ENCODE data around the gene BANK1. TPM values are rescaled to one million over a fixed set of nuclear protein-coding genes. Genes with fewer than 3 reads are reported as not detected.
"Not testable (repeated sequence)": the region's sequence is repeated elsewhere in the genome, so short reads cannot be mapped to it uniquely, and the experiment has no call there.

BANK1 gene
- total RNA-seq, 2 donors from 2014 or later: not detected

DNA sequence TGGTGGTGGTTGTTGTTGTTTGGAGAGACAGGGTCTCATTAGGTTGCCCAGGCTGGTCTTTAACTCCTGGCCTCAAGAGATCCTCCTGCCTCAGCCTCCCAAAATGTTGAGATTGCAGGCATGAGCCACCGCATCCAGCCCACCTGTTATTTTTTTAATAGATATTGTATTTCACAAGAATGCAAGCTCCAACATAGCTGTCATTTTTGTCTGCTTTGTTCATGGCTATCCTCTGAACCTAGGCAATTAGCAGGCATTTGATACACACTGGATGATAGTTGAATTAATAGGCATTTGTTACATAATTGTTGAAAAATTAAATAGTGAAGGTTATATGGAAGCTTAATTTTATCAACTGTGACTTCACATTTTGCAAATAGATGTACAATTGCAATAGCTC, 64.7 kb downstream of the BANK1 start:
- DNase-seq (ENCODE audit: low spot score in 2 of 2): no peak
- no peaks in the 10 kb centered on the region for H3K9me3 Mint-ChIP-seq
- no peaks in the 10 kb centered on the region for H3K36me3 Mint-ChIP-seq
- ATAC-seq: no peak
- no peak overlapping the region for H3K27ac Mint-ChIP-seq

DNA sequence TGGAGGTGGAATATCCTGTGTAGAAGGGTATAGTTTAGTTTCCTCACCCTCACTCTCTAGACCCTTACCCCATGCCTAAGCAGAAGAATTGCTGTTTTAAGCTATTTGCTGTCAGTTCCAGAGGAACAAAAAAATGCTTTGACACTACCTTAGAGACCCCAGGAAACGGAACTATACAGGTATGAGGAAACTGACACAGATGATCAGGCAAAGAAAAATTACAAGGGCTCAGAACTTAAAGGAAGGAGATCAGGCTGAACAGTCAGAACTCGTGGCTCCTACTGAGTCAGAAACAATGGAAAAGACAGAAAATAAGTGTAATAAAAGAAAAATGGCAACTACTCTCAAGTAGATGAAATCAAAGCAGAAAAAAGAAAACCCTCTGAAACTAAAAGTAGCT, 65.6 kb downstream of the BANK1 start:
- H3K9me3 Mint-ChIP-seq: no peaks in the 10 kb centered on the region
- no peak for ATAC-seq
- no peaks in the 10 kb centered on the region for H3K36me3 Mint-ChIP-seq
- no peak overlapping the region for H3K27ac Mint-ChIP-seq
- no peak for DNase-seq (ENCODE audit: low spot score in 2 of 2)

DNA sequence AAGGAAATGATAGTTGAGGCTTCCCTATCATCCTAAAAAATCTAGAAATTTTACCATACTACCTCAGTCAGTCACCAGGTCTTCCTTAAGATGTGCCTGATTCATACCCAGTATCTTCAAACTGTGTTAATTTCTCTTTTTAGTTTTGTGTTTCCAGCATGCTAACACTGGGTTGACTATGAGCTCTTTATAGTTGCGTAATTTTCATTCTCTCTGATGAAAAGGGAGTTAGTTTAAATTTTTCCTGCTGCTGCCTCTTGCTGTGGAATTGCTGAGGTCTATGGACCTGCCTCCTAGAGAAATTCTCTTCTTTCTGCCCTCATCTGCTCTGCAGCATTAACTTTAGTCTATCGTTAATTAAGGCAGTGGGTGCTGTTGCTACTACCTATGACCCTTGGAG, 66.6 kb downstream of the BANK1 start:
- Mint-ChIP-seq H3K36me3 (no peaks in the 10 kb centered on the region), H3K27ac (no peak overlapping the region), H3K9me3 (no peaks in the 10 kb centered on the region)
- no peak for DNase-seq (ENCODE audit: low spot score in 2 of 2)
- no peak for ATAC-seq

DNA sequence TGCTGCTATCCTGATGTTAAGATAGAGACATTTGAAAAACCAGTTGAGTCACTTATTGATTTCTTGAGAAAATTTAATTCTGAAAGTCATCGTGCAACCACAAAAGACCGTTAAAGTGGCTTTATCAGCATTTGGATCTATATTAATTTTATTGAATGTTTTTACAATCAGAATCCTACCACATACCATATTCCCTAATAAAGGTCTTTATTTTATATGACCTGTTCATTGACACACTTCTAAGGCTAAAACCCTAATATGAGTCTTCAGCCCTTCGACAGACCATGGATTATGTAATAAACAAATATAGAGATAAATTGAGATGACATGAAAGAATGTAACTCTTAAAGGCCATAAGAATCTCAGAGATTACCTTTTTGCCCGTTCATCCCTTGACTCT, 68.1 kb downstream of the BANK1 start:
- Mint-ChIP-seq H3K27ac (no peak overlapping the region), H3K9me3 (no peaks in the 10 kb centered on the region), H3K36me3 (no peaks in the 10 kb centered on the region)
- no peak for ATAC-seq
- DNase-seq (ENCODE audit: low spot score in 2 of 2): no peak

DNA sequence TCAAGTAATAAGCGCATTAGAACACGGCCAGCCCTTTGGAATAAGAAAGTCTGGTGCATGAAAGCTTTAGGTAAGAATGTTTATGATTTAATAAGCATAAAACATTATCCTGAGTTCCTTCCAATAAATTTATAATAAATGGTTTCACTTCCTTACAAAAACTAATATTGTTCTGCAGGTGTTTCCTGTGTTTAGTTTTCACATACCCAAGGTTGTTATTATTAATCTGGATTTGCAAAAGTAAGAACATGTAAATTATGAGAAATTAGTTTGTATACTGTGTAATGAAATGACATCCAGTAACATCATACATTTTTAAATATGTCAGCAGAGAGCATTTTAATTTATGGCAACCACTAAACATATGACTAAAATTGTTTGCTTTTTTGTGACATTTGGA, 72.1 kb downstream of the BANK1 start:
- Mint-ChIP-seq H3K27ac (no peak overlapping the region), H3K36me3 (no peaks in the 10 kb centered on the region), H3K9me3 (no peaks in the 10 kb centered on the region)
- ATAC-seq (no peak), DNase-seq (ENCODE audit: low spot score in 2 of 2) (no peak)

DNA sequence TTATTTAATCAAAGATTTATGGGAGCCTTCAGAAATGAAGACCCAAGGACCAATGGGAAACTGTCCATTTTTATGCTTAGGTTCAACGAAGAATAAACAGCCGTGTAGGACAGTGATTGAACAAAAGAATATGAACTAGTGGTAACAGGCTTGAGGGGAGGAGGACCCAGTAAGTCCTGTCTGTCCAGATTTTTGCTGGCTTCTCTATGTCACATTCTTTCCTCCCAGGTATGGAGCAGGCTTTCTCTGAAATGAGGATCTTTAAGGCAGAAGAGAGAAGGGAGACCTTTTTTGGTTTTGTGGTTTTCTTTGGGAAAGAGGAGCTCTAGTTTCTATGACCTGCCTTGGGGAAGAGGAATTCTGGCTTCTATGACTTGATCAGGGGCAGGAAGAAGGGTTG, 74.1 kb downstream of the BANK1 start:
- Mint-ChIP-seq H3K36me3 (no peaks in the 10 kb centered on the region), H3K27ac (no peak overlapping the region), H3K9me3 (no peaks in the 10 kb centered on the region)
- no peak for DNase-seq (ENCODE audit: low spot score in 2 of 2)
- no peak for ATAC-seq

DNA sequence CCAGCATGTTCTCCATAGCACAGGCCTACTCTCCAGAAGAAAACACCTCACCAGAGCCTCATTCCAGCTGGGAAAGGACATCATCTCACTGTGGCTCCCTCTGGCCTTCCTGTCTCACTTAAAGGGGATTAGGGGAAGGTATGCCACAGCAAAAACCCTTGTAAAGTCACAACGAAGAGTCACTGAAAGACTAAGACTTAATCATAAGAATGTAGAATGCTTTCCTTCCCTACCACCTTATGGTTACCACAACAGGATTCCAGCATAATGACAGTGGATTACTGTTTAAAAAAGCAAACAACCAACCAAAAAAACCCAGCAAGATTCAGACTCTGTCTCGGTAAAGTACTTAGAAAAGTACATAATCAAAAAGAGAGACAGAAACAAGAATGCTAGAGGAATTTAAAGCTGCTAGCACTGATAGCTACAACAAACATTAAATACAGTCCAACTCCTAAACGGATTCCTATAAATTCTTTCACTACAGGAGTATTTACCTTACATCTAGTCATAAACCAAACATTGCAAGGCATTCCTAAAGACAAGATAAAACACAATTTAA, 75.1 kb downstream of the BANK1 start:
- Mint-ChIP-seq H3K27ac (no peak overlapping the region), H3K36me3 (no peaks in the 10 kb centered on the region), H3K9me3 (no peaks in the 10 kb centered on the region)
- ATAC-seq: no peak
- DNase-seq (ENCODE audit: low spot score in 2 of 2): no peak

DNA sequence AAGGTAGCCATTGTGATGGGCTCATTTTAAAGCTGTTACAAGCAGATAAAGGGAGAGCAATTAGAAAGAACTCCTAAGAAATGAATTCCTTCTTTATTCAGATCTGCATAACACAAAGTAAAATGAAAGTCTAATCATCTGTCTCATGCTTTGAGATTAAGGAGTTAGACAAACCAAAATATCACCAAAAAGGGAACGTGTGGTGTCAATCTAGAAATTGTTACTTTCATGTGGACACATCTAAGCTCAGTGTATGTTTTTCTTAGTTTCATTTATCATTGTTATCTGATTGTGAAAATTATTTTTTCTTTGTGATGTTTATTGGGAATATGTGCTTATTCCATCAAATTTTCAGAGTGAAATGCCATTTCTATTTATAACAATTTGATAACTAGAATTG, 80.3 kb downstream of the BANK1 start:
- ATAC-seq: no peak

DNA sequence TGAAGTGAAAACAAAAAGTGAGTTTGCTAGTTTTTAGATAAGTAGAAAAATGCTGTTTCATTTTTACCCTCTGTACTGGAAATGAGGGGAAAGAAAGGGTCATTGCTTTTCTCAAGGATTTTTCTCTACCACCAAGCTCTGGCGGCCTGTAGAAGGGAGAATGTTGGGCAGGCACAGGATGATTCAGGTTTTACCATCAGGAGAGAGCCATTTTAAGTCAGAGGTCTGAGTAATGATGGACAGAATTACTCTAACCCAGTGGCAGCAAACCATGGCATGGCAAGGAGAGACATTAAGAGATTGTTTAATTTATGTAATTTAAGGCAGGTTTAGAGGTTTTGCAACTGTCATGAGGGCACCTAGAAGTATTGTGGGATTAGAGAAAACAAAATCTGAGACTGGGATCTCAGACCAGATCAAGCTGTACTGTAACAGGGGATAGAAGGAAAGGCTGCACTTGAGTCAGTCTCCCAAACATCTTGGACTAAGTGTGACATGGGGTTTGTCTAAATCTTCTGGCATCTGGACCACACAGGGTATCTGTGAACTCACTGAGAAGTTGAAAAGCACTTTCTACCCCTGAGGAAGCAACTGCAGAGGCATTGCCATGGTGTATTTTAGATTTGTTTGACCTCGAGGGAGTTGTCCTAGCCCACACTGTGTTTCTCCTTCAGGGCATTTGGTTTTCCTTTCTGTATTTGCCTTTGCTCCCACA, 81.6 kb downstream of the BANK1 start:
- Mint-ChIP-seq H3K36me3 (no peaks in the 10 kb centered on the region), H3K9me3 (no peaks in the 10 kb centered on the region), H3K27ac (no peak overlapping the region)
- DNase-seq (ENCODE audit: low spot score in 2 of 2) (no peak), ATAC-seq (no peak)

More for the DNA sequence above, 80.3 kb downstream of the BANK1 start:
- H3K36me3 Mint-ChIP-seq: no peaks in the 10 kb centered on the region
- no peak overlapping the region for H3K27ac Mint-ChIP-seq
- no peak for DNase-seq (ENCODE audit: low spot score in 2 of 2)
- no peaks in the 10 kb centered on the region for H3K9me3 Mint-ChIP-seq

DNA sequence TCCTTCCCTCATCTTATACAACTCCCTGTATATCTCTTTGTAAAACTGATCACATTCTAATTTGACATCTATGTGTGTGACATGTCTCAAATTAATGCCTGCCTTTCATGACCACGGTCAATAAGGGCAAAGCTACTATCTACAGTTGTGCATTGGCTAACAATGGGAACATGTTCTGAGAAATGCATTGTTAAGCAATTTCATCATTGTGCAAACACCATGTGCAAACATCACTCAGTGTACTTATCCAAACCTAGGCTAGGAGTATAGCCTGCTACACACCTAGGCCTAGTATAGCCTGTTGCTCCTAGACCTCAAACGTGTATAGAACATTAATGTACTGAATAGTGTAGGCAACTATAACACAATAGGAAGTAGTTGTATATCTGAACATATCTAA, 95.0 kb downstream of the BANK1 start:
- peaks cover 0 to 9% of the 10 kb centered on the region in 2 donors for H3K9me3 Mint-ChIP-seq

DNA sequence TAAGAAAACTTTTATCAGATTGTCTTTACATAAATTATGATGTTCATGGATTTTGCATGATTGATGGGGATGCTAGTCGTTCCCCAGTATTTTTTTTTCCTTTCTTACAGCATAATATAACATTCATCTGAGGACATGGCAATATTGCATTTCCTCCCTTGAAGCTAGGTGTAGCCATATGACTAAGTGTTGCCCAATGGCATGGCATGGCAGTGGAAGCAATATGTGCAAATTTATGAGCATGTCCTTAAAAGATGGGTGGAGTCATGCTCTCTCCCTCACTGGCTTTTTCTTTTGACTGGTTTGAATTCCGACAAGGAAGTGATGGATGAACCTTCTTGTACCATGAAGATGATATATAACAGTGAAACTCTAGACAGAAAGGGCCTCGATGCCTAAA, 96.3 kb downstream of the BANK1 start:
- ATAC-seq (no peak), DNase-seq (ENCODE audit: low spot score in 2 of 2) (no peak)
- Mint-ChIP-seq H3K36me3 (no peaks in the 10 kb centered on the region), H3K9me3 (peaks cover 0 to 12% of the 10 kb centered on the region in 2 donors), H3K27ac (no peak overlapping the region)

More for the DNA sequence above, 95.0 kb downstream of the BANK1 start:
- H3K27ac Mint-ChIP-seq: no peak overlapping the region
- H3K36me3 Mint-ChIP-seq: no peaks in the 10 kb centered on the region
- DNase-seq (ENCODE audit: low spot score in 2 of 2): no peak
- ATAC-seq: no peak

DNA sequence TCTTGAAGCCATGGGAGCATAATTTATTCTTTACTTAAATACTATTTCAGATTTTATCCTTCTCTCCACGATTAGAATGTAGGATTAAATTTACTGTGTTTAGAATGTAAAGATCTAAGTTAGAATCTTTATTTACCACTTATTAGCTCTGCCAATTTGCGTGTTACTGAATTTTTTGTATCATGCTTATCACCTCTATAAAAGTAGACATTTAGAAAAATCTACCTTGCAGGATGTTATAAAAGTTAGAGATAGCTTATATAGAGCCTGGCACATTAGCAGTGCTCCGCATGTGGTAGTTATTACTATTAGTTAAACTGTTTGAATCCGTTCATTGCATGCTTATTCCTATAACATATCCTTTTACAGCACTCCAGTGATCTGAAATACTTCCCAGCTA, 97.9 kb downstream of the BANK1 start:
- DNase-seq (ENCODE audit: low spot score in 2 of 2) (no peak), ATAC-seq (no peak)
- Mint-ChIP-seq H3K36me3 (no peaks in the 10 kb centered on the region), H3K9me3 (peaks cover 0 to 12% of the 10 kb centered on the region in 2 donors), H3K27ac (no peak overlapping the region)

DNA sequence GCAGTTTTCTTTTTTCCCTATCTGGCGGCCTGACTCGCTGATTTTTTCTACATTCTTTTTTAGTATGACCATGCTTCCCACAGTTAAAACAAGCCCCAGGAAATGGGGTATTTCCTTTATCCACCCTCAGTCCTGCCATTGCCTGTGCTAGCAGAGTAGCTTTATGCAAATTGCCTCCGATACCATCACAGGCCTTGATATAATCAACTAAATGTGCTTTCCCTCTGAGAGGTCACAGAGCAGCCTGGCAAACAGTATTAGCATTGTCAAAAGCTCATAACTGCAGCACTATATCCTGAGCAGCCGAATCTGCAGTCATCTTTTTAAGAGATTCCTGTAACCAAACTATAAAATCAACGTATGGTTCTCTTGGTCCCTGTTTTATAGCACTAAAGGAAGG, 115.0 kb downstream of the BANK1 start:
- H3K9me3 Mint-ChIP-seq; ATAC-seq; H3K36me3 Mint-ChIP-seq; DNase-seq (ENCODE audit: low spot score in 2 of 2); H3K27ac Mint-ChIP-seq: not testable (repeated sequence)

DNA sequence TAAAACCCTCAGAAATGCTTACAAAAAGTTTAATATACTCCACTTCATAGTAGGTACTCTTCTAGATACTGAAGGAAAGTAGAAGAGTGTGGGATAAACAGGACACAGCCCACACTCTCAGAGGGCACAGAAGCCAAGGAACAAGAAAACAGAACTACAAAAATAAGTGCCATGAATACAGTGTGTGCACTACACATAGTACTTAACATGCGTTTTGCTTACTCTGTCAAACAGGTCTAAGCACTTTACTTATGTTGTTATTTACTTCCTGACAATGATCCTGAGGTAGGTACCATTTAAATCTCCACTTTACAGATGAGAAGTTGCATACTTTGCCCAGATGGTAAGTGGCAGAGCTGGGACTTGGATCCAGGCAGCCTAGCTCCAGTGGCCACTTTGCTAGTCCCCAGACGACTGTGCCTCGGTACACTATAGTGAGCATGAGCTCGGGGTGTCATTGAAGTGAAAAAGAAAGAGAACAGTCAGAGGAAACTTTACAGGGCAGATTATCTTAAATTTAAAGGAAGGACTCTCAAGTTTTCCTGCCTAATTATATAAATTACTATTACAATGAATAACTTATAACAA, 120.3 kb downstream of the BANK1 start:
- peaks cover 0 to 4% of the 10 kb centered on the region in 2 donors for H3K9me3 Mint-ChIP-seq

DNA sequence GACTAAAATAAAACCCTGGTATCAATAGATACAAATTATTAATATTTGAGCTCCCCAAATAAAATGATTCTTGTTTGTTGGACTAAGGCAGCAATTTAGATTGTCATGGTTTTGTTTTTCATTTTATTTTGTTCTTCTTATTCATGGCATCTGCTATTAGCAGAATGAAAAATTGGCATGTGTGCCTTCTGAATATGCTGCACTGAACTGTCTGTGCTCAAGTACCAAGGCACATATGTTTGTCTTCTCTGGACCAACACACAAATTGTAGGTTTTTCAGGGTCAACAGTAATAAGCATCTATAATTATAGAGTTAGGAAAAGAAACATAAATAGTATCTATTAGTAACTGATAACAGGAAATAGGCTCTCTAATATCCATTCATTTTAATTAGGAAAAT, 121.1 kb downstream of the BANK1 start:
- ATAC-seq (no peak), DNase-seq (ENCODE audit: low spot score in 2 of 2) (no peak)
- Mint-ChIP-seq H3K27ac (no peak overlapping the region), H3K36me3 (no peaks in the 10 kb centered on the region), H3K9me3 (peaks cover 0 to 4% of the 10 kb centered on the region in 2 donors)

More for the DNA sequence above, 120.3 kb downstream of the BANK1 start:
- H3K36me3 Mint-ChIP-seq: no peaks in the 10 kb centered on the region
- ATAC-seq (no peak), DNase-seq (ENCODE audit: low spot score in 2 of 2) (no peak)
- no peak overlapping the region for H3K27ac Mint-ChIP-seq

DNA sequence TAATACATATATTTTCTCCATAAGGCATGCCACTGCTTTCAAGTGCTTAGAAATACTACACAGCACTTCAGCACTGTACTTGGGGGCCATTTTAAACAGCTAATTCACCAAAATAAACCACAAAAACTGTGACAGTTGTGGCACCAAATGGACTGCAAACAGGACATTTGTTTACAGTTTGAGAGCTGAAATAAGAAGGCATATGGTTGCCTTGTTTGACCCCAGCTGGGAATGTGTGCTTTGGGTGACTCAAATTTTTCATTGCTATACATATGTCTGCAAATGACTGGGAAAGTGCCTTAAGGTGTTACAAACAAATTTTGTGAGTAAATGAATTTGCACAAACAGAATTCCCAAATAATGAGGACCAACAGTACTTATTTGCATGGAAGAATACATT, 124.2 kb downstream of the BANK1 start:
- no peak overlapping the region for H3K27ac Mint-ChIP-seq
- no peaks in the 10 kb centered on the region for H3K9me3 Mint-ChIP-seq
- no peaks in the 10 kb centered on the region for H3K36me3 Mint-ChIP-seq
- DNase-seq (ENCODE audit: low spot score in 2 of 2) (no peak), ATAC-seq (no peak)

DNA sequence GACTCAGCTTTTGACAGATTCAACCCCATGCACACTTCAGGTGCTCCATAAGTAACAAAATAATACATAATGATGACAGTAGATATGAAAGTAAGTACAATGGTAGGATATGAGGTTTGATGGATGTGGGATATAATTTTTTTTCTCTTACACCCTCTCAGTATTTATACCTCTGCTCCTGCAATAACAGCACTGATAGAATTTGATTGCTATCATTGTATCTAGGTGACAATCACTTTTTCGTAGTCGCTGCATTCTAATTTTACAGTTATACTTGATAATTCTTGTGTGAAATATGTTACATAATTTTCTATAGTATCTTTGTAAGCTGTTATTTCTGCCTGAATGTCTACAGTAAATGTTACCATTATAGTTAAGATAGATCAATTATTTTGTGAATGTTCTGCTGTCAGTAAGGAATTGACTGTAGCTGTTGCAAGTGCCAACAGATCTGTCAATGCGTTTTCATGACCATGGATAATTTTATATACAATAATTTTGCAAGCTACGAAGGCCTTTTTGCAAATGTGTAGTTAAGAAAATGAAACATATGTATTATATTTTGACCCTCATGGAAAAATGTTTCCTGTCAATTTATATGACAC, 128.9 kb downstream of the BANK1 start:
- DNase-seq (ENCODE audit: low spot score in 2 of 2) (no peak), ATAC-seq (no peak)
- Mint-ChIP-seq H3K9me3 (no peaks in the 10 kb centered on the region), H3K36me3 (no peaks in the 10 kb centered on the region), H3K27ac (no peak overlapping the region)

DNA sequence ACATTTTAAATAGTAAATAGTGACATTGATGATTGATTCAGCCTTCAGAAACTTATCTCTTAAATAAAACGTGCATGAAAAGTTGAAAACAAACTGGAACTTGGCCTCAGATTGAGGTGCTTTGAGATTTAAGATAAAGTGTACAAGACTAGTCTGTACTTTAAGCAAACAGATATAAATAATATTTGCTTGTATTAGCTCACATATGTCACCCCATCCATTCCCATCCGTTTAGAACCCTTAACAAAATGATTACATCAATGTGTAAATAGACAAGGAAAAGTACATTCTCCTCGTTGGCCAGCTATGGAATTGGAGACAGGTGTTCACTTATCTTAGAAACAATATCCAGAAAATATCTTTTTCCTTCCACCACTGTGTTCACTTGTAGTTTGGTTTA, 130.8 kb downstream of the BANK1 start:
- no peak overlapping the region for H3K27ac Mint-ChIP-seq
- DNase-seq (ENCODE audit: low spot score in 2 of 2) (no peak), ATAC-seq (no peak)
- no peaks in the 10 kb centered on the region for H3K9me3 Mint-ChIP-seq
- H3K36me3 Mint-ChIP-seq: no peaks in the 10 kb centered on the region
